GM19099 (cell line): ENCODE data around the gene TMEM132C.

ENCODE experiments used
- POLR2A ChIP-seq: IDR thresholded peaks from 3 replicates; pipeline ENCODE4 v1.6.1; 2011; ENCODE audit warnings: low read depth; ENCODE audit not compliant: insufficient read length; ENCODE audit errors: extremely low read depth

TMEM132C gene

DNA sequence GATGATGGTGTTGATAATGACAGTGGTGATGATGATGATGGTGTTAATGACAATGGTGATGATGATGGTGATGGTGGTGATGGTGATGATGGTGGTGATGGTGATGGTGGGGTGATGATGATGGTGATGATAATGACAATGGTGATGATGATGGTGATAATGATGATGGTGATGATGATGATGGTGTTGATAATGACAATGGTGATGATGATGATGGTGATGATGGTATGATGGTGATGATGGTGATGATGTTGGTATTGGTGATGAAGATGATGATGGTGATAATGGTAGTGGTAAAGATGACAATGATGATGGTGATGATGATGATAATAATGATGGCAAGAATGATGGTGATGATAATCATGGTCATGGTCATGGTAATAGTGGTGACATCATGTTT, 372.1 kb downstream of the TMEM132C start:
- no peak for TF ChIP-seq POLR2A

- no peak for TF ChIP-seq POLR2A
Observed at GRCh38 chr12:128643155-128643554, 376.2 kb downstream of the TMEM132C start.

DNA sequence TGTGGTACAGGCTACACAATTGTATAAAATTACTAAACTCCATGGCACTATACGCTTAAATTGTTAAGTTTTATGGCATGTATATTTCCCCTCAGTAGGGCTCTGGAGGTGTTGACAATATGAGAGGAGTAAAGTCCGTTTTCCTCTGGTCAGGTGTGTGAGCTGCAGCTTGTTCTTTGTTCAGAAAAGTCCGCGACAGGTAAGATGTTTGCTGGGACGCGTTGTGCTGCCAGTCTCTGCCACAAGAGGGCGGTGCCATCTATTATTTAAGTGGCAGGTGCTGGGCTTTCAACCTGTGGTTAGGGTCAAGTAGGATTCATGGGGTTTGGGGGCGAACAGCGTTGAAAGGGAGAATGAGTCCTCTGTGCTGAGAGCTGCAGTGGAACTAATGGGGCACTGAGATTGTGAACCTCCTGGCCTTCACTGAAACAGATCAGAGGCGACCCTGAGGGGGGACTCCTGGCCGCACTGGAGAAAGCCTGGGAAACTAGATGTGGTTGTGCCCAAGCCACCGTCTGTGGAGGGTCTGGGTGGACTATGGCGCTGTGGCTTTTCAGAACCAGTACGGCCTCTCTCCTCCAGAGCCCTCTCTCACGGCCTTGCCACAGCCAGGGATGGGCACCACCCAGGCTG, 377.8 kb downstream of the TMEM132C start:
- TF ChIP-seq POLR2A: no peak

- no peak for TF ChIP-seq POLR2A
Observed at GRCh38 chr12:128649902-128650301, 382.9 kb downstream of the TMEM132C start.

DNA sequence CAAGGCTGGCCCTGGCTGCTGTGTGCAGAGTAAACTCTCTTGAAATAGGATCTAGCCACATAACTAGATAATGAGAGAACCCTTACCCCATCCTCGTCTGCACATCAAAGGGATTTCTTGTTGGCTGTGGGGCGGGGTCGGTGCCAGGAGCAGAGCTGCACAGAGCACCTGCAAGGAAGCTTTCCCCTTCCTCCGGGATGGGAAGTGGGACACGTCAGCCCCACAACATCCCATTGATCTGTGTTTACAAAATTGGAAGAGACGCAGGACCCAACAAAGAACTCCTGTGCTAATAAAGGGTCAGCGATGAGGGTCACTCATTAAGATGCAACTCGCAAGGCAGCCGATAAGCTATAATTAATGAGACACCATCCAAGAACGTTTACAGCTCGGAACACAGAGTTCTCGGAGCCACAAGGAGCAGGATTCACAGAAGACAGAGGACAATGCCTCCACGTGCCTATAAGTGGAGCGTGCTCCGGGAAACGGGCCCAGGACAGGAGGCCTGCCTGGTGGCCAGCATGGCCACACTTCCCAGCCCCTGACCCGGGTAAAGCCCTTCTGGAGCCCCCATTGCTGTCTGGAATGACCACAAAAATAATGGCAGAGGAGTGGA, 385.3 kb downstream of the TMEM132C start:
- no peak for TF ChIP-seq POLR2A

DNA sequence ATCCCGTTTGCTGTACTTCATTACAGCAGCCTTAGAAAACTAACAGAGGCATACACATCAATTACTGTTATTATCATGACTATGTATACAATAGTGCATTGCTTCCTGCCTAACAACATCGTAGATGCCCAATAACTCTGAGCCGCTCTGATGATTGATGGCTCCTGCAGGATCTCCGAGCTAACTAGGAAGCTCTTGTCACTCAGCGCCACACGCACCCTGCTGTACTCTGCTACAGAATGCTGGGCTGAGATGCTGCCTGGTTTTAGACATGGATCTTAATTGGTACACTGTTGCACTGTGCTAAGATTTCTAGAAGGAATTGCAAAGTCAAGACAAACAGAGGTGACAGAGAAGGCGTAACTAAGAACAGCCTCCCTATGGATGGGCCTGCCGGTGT, 387.5 kb downstream of the TMEM132C start:
- TF ChIP-seq POLR2A: no peak

- TF ChIP-seq POLR2A: no peak
Observed at GRCh38 chr12:128657378-128657777, 390.4 kb downstream of the TMEM132C start.

DNA sequence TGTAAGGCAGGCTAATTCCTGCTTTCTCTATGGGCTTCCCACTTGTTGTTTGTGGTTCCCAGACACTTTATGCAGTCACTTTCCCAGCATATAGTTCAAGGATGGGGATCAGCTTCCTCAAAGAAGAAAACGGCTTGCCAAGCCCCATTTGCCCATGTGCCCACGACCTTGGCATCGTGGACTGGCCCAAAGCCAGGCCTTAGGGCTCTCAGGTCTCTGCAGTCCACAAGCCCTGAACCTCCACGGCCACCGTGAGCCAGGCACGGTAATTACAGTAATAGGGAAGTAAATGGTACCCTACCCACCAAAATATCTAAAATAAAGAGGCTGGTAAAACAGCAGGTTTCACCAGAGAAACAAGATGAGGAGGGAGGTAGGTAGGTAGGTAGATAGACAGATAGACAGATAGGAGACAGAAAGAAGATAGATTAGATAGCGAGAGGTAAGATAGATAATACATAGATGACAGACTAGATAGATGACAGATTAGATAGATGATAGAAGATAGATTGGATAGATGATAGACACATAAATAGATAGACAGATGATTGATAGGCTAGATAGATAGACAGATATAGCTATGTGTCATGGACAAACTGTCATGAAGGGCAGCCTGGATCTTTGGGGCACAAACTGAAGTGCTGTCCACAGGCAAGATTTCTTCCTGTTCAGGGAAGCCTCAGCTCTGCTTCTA, 393.7 kb downstream of the TMEM132C start:
- TF ChIP-seq POLR2A: no peak

DNA sequence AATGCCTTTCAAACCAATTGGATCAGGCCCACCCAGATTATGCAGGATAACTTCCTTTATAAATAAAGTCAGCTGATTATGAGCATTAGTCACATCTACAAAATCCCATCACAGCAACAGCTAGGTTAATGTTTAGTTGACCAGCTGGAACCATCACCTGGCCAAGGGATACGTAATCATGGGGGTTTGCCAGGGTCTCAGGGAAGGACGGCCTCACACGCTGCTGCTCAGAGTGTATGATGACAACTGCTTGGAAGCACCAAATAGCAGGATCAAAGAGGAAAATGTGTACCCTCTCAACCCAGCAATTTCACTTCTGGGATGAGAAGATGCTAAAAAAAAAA, 394.2 kb downstream of the TMEM132C start:
- no peak for TF ChIP-seq POLR2A

DNA sequence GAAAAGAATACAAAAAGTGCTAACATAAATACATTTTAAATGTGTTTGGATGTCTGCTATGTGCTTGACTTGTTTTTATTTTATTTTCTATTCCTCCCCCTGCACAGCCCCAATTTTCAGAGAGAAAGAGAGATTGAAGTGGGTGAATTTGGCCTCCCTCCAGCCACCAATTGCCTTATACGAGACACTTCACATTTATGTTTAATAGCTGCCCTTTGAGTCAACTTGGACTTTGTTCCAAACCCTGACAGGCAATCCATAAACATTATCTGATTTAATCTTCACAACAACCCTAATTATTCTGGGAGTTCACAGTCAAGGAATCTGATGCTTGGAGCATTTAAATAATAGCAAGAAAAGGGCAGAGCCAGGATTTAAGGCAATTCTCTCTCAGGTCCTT, 395.1 kb downstream of the TMEM132C start:
- no peak for TF ChIP-seq POLR2A

DNA sequence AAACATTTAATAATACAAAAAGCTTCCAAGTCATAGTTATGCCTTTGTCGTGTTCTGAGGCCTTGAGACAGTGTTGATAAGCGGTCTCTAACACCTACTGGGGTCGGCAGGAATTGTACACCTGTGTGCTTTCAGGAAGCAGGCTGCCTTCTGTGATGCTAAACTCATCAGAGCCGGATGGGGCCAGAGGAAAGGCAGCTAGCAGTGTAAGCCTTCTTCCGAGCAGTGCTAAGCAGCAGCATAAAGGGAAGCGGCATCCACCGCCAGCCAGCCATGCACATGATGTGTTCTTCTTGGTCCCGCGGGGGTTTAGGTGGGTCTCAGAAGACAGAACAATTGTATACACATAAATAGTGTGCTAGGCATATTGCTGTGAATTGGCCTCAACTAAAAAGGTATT, 397.5 kb downstream of the TMEM132C start:
- no peak for TF ChIP-seq POLR2A

DNA sequence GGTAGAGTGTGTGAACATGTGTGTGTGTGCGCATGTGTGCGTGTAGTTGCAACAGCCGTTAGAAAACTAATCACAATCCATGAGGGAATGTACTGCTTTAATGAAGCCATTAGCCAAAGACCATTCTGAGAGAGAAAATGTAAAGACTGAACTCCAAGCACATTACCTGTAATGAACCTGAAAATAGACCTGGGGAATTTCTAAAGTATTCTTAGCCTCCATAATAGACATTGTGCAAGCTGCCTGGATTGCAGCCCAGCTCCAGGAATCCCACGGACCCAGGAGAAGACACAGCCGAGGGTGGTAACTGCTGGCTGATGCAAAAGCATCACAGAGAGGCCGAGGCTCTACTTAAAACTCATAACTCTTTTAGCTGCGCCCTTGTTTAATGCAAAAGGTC, 400.2 kb downstream of the TMEM132C start:
- TF ChIP-seq POLR2A: no peak

DNA sequence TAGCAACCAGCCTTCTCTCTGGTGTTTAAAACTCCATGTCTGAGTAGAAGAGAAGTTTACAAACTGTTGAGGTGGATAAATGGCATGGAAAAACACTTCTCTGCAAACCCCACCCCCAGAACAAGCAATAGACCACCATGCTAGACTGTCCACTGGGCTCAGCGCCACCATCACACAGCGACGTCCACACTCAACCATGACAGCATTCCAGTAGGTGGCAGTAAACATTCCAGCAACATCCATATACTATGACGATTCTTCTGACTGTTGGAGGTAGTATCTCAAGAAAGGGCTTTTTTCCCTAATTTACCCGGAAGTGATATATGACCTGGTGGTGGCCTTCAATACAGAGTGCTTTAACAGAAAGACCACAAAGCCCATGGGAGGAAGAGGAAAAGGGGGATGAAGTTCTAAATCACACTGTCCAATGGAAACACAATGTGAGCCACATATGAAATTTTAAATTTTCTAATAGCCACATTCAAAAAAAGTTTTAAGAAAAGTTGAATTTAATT, 404.6 kb downstream of the TMEM132C start:
- TF ChIP-seq POLR2A: no peak

GRCh38 chr12:128672428-128672827, 405.5 kb downstream of the TMEM132C start:
- no peak for TF ChIP-seq POLR2A

DNA sequence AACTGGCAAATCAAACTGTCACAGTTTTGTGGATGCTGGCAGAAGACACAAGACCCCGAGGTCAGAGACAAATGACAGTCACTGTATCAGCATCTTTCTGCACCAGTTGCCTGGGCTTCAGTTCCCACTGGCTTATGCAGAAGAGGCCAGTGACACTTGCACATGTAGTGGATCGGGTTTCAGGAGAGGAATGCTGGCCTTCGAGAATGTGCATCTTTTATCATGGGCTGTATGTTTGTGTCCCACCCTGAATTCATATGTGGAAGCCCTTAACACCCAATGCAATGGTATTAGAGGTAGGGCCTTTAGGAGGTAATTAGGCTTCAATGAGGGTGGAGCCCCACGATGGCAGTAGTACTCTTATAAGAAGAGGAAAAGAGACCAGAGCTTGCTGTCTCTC, 405.9 kb downstream of the TMEM132C start:
- TF ChIP-seq POLR2A: no peak

DNA sequence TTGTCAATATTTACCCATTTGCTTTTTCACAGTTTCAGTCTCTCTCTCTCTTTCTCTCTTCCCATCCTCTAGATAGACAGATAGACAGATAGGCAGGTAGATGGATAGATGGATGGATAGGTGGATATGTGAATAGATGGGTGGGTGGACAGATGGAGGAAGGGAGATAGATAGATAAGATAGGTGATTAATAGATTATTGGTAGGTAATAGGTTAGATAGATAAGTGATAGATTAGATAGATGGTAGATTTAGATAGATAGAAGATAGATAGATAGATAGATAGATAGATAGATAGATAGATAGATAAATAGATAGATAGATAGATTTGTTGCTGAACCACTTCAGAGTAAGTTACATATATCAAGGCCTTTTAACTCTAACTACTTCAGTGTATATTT, 408.6 kb downstream of the TMEM132C start:
- no peak for TF ChIP-seq POLR2A
